Measurements from ENCODE around the gene PAPOLB.

The PAPOLB gene

DNA sequence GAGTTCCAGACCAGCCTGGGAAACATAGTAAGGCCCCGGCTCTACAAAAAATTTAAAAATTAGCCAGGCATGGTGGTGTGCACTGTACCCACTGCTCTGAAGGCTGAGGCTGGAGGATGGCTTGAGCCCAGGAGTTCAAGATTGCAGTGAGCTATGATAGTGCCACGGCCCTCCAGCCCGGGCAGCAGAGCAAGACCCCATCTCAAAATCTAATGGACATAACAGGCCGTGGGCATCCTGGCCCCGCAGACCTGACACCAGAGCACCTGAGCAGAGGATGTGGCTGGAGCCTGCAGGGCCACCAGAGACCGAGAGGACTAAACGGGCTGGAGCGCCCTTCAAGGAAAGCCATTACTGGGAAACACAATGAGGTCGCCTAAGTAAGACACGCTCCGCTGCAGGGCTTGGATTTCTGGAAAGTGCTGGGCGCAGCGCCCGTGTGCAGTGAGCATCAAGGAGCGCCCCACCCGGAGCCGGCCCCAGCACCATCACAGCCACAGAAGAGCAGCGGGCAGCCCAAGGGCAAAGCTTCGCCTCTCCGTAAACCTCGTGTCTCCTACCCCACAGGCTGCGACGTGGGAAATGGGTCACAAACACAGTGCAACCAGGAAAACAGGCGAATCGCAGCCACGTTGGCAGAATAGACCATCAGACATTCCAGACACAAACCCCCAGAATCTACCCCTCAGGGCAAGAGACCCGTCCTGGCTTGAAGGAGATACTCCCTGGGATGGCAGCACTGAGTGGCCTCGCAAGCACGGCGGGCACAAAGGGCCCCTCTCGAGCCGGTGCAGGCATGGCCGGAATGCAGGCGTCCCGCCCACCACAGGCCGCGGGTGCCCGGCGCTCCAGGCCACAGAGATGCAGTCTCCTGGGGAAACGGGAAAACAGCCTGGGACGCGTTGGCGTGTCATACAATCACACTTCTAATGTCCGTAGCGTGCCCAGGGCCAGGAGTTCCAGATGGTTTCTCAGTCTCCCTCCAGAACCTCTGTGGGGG, 16.8 kb upstream of the PAPOLB start:
- no peak overlapping the region for H3K4me3 ChIP-seq (ENCODE audit: low read depth, low read length)
- DNase-seq (ENCODE audit: low read depth) = no peak
- in situ Hi-C loops (cut with HindIII; ENCODE audit: low sequenced_read_pairs) = no loop called here

DNA sequence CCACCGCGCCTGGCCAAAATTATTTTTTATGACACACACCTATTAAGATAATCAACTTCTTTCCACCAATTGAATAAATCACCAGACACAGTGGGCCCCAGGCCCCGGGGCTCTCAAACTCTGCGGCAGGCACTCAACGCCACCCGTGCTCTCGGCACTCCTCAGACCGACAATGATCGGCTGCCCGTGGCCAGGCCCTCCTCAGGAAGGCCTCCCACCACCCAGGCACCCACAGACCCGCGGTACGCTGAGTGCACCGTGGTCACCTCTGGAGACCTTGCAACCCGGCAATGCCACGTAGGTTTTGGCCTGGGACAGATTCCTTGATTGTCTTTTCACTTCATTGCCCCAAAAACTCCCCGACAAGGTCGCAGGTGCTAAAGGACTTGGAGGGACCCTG, 14.8 kb upstream of the PAPOLB start:
- no peak for DNase-seq (ENCODE audit: low read depth)
- no peak overlapping the region for H3K4me3 ChIP-seq (ENCODE audit: low read depth, low read length)
- TF ChIP-seq, protein P1, sequence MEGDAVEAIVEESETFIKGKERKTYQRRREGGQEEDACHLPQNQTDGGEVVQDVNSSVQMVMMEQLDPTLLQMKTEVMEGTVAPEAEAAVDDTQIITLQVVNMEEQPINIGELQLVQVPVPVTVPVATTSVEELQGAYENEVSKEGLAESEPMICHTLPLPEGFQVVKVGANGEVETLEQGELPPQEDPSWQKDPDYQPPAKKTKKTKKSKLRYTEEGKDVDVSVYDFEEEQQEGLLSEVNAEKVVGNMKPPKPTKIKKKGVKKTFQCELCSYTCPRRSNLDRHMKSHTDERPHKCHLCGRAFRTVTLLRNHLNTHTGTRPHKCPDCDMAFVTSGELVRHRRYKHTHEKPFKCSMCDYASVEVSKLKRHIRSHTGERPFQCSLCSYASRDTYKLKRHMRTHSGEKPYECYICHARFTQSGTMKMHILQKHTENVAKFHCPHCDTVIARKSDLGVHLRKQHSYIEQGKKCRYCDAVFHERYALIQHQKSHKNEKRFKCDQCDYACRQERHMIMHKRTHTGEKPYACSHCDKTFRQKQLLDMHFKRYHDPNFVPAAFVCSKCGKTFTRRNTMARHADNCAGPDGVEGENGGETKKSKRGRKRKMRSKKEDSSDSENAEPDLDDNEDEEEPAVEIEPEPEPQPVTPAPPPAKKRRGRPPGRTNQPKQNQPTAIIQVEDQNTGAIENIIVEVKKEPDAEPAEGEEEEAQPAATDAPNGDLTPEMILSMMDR (IDR thresholded peaks at IDR 0.05; ENCODE audit: low read depth, low read length, missing control alignments) = no peak
- in situ Hi-C loops (cut with HindIII; ENCODE audit: low sequenced_read_pairs) = no loop called here

More for the DNA sequence above, 16.8 kb upstream of the PAPOLB start:
- TF ChIP-seq, protein P1 (IDR thresholded peaks at IDR 0.05; ENCODE audit: low read depth, low read length, missing control alignments) = no peak

DNA sequence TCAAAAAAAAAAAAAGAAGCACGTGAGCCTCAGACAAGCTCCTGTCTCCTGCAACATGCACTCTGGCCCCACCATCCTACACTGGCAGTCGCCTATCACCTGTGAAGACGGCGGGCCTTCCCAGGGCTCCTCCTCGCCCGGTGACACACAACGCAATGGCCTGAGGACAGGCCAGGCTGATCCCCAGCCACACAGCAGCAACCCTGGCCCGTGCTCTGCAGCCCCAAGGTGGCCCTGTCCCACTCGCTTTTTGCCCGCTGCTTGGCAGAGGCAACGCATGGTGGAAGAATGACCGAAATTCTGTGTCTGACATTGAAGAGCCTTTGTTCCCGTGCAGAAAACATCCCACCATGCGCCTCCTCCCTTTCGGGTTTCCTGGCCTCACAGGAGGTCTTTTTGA, 13.6 kb upstream of the PAPOLB start:
- in situ Hi-C loops (cut with HindIII; ENCODE audit: low sequenced_read_pairs) = no loop called here
- H3K4me3 ChIP-seq (ENCODE audit: low read depth, low read length) = no peak overlapping the region
- TF ChIP-seq, protein P1 (IDR thresholded peaks at IDR 0.05; ENCODE audit: low read depth, low read length, missing control alignments) = no peak
- no peak for DNase-seq (ENCODE audit: low read depth)

DNA sequence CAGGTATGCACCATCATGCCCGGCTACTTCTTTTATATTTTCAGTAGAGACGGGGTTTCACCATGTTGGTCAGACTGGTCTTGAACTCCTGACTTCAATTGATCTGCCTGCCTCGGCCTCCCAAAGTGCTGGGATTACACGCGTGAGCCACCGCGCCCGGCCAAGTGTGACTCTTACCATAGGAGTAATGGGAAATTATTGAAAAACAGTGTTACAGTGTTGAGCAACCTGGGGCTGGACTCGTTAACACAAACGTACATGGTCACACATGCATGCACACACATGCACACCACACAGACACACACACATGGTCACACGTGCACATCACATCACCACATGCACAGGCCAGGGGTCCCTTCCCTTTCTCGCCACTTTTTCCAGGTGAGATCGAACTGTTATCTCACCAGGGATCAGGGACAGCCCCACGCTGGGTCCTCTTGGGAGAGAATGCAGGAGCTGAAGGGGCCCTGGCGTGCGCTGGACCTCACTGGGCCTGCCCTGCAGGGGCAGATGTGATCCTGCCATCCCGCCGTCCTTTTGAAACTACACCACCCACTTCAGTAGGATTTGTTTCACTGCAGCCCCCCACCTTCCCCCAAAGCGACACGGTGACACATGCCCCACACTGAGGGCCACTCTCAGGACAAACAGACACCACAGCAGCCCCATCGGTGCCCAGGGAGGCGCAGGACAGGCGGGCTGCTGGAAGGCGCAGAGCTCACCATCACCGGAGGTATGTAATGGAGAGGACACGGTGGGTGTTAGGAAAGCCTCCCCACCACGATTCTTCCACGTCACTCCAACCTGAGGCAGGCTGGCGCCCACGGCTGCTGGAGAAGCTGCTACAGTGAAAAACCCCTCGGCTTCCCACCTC, 11.5 kb upstream of the PAPOLB start:
- no peak for DNase-seq (ENCODE audit: low read depth)
- in situ Hi-C loops (cut with HindIII; ENCODE audit: low sequenced_read_pairs) = no loop called here
- no peak overlapping the region for H3K4me3 ChIP-seq (ENCODE audit: low read depth, low read length)
- TF ChIP-seq, protein P1 (IDR thresholded peaks at IDR 0.05; ENCODE audit: low read depth, low read length, missing control alignments) = no peak

DNA sequence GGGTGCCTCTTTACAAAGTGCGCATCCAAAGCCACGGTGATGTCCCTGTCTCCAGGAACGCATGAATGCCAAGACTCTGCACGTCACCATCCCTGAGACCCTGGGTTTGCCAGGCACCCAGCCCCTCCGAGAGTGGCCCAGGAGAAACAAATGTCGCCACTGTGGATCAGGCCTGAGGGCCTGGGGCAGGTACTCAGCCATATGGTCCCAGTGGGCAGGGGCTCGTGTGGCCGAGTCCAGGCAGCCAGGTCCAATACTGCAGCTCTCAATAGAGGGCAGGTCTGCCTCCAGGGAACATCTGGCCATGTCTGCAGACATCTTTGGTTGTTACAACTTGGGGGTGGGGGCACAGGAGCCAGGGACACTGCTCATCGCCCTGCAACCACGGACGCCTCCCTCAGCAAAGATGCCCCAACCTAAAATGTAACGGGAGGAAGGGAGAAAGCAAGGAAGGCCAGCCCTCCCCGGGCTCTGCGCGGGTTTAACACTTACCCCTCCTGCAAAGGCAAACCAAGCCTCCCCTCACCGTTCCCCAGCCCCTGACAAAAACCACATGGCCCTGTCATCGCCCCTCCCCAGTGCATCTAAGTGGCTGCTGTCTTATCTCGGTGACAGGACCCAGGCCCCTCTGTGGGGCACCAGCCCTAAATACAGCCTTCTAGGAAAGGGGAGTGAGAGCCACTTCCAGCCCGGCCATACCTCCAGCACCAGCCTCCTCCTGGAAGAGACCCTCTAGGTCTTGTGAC, 10.3 kb upstream of the PAPOLB start:
- in situ Hi-C loops (cut with HindIII; ENCODE audit: low sequenced_read_pairs) = no loop called here
- TF ChIP-seq, protein P1 (IDR thresholded peaks at IDR 0.05; ENCODE audit: low read depth, low read length, missing control alignments) = no peak
- no peak for DNase-seq (ENCODE audit: low read depth)
- no peak overlapping the region for H3K4me3 ChIP-seq (ENCODE audit: low read depth, low read length)
